ENCODE results near the gene GSTO2. TPM values are rescaled to one million over a fixed set of nuclear protein-coding genes. Genes with fewer than 3 reads are reported as not detected.

GSTO2 gene
- total and polyA plus RNA-seq, 10 of the 15 experiments (the other 5 are each of a cell fraction or from before 2014, with no cell fraction given), result 0.16 to 0.86 (median 0.46) TPM

GRCh38 chr10:104268713-104269645, at the start of gene GSTO2 (continued):
- TF ChIP-seq CEBPB (IDR thresholded peaks at IDR 0.05; ENCODE audit: borderline replicate concordance in 1 of 2, low read depth in 2 of 2, low read length in 2 of 2) (no peak), ZNF592 (IDR thresholded peaks at IDR 0.05) (no peak), ZNF207 (IDR thresholded peaks at IDR 0.05; ENCODE audit: borderline replicate concordance) (0 out of 2 replicates have a peak, but pooled peaks have one; percentile 56), ZZZ3 (IDR thresholded peaks at IDR 0.05; ENCODE audit: control insufficient read depth, insufficient read length, low read depth) (no peak), PML (IDR thresholded peaks at IDR 0.05; ENCODE audit: low read length) (peak; percentile 89), CBFB (IDR thresholded peaks at IDR 0.05; ENCODE audit: low read depth) (peak; percentile 89), PBX3 (IDR thresholded peaks at IDR 0.05; ENCODE audit: insufficient replicate concordance, low read depth, low read length) (peak; percentile 49), PKNOX1 (IDR thresholded peaks at IDR 0.05) (peak; percentile 87), POLR2AphosphoS5 (IDR thresholded peaks at IDR 0.05; ENCODE audit: low read length) (peak; percentile 94), DPF2 (IDR thresholded peaks at IDR 0.05) (0 out of 2 replicates have a peak, but pooled peaks have one; percentile 65), BRCA1 (IDR thresholded peaks at IDR 0.05; ENCODE audit: low read depth, low read length) (peak; percentile 79), CREB1 (IDR thresholded peaks at IDR 0.05; ENCODE audit: low read depth) (peak; percentile 97), USF2 (IDR thresholded peaks at IDR 0.05; ENCODE audit: borderline replicate concordance, low read depth, low read length) (peak; percentile 80), IKZF2 (IDR thresholded peaks at IDR 0.05) (no peak; a peak in 2 of 4 replicates), PAX5 (IDR thresholded peaks at IDR 0.05; ENCODE audit: borderline replicate concordance, low read depth, low read length) (no peak)

Data from GM12878 (cell line).